KOPT-K1 (cell line): ENCODE data around the gene TPT1.

Experiments used
- H3K27ac ChIP-seq: fragments of 200-600 bp; sonication (generic); 2 replicates; pipeline ENCODE4 v1.5.1; 2016; ENCODE audit warnings: antibody characterized with exemption, mild to moderate bottlenecking, low read depth, low read length; ENCODE audit not compliant: poor library complexity, severe bottlenecking
- H3K36me3 ChIP-seq: fragments of 200-600 bp; sonication (generic); 2 replicates; pipeline ENCODE4 v1.5.1; 2017; ENCODE audit warnings: antibody characterized with exemption, mild to moderate bottlenecking, low read length, moderate library complexity; ENCODE audit not compliant: insufficient read depth
- H3K9me3 ChIP-seq: fragments of 200-600 bp; sonication (generic); 2 replicates; pipeline ENCODE4 v1.5.1; 2017; ENCODE audit warnings: antibody characterized with exemption, low read length, mild to moderate bottlenecking; ENCODE audit not compliant: insufficient read depth, poor library complexity, severe bottlenecking

TPT1 gene

DNA sequence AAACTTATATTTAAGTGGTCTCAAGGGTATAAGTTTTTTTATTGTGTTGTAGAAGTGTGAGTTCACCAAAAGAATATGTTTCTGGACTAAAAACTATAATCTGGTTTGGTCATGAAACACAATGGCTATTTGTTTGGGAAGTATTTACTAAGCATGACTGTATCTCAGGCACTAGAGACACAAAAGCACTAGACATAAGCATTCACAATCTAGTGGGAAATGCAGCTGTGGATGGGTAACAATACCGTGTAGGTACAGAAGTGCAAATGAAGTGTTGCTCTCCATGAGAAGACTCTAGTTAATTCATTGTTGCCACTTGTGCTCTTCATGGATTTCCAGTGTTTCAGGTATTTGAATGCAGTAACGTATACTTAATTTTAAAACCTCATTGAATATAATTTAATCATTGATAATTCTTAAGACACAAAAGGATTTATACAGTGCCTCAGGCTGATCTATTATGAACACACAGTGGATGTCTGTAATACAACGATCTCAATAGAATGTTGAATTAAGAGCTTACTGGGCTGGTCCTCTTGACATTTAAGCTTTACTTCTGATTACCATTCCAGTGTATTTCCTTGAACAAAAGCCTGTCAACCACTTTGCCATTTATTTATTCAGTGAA, 50.9 kb downstream of the TPT1 start:
- Histone ChIP-seq H3K36me3 (peaks cover 20% of the 10 kb centered on the region), H3K9me3 (no peaks in the 10 kb centered on the region), H3K27ac (no peak overlapping the region)
